Measurements from ENCODE around the gene ZCWPW1. TPM values are rescaled to one million over a fixed set of nuclear protein-coding genes. Genes with fewer than 3 reads are reported as not detected.

Gene ZCWPW1
- total and polyA plus RNA-seq, 2 of the 13 experiments (the other 11 are each of a cell fraction or from before 2014, with no cell fraction given) = 2.4 to 2.5 TPM

DNA sequence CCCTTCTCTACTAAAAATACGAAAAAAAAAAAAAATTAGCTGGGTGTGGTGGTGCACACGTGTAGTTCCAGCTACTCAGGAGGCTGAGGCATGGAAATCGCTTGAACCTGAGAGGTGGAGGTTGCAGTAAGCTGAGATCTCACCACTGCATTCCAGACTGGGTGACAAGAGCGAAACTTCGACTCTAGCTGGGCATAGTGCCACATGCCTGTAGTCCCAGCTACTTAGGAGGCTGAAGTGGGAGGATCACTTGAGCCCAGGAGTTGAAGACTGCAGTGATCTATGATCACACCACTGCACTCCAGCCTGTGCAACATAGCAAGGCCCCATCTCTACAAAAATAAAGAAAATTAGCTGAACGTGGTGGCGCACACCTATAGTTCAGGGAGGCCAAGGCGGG, 36.8 kb upstream of the ZCWPW1 start:
- no peaks in the 10 kb centered on the region for H4K20me1 ChIP-seq (ENCODE audit: insufficient read depth, low read length)
- no peak overlapping the region for H3K4me3 ChIP-seq (replicated peaks in 1 of 3; ENCODE audit: insufficient read depth in 1 of 3, low read depth in 2 of 3, low read length in 3 of 3)
- in situ Hi-C loops (cut with HindIII; ENCODE audit: extremely low pct_ligation_motif_present, low pct_unique_long_range_greater_than_20kb) (loop anchor here (10.0 kb wide), 1 partner anchor 230 kb away; the partner anchor contains the start of gene GIGYF1), intact Hi-C loops (cut with micrococcal nuclease; ENCODE audit: unreplicated experiment) (loop anchor here (5.0 kb wide), 1 partner anchor 97 kb away; no protein-coding TSS in a partner anchor)
- no peak overlapping the region for H2AFZ ChIP-seq (ENCODE audit: low read length)
- no peak overlapping the region for H3K27ac ChIP-seq (ENCODE audit: extremely low read length, insufficient read depth, low read length)
- H3K36me3 ChIP-seq (replicated peaks in 1 of 2; ENCODE audit: control insufficient read depth in 1 of 2, insufficient read depth in 2 of 2, low read length in 2 of 2) = no peaks in the 10 kb centered on the region
- POLR2A ChIA-PET = interaction anchor here (0.8 to 1.6 kb wide), 8 partner anchors 16 to 411 kb away, joined by 3 to 8 read pairs (median 4); partner anchors contain the start of genes AGFG2, FBXO24, MOSPD3 and ZCWPW1
- FAIRE-seq = no peak
- peaks cover 0 to 2% of the 10 kb centered on the region in 2 experiments; a peak in 1 of 5 replicates for H3K27me3 ChIP-seq (ENCODE audit: control insufficient read depth in 1 of 2, insufficient read depth in 2 of 2, low read length in 2 of 2)
- H3K9me3 ChIP-seq (ENCODE audit: low read length) = no peaks in the 10 kb centered on the region
- CTCF ChIA-PET (ENCODE audit: low intra/inter-chr PET ratio, low total read pairs) = interaction anchor here (0.9 to 2.1 kb wide), 2 partner anchors 18 to 94 kb away, joined by 3 to 8 read pairs; partner anchors contain the start of gene NYAP1
- no peak for DNase-seq (ENCODE audit: low spot score)
- H3K79me2 ChIP-seq (ENCODE audit: insufficient read depth, low read length) = no peaks in the 10 kb centered on the region
- H3K9ac ChIP-seq (ENCODE audit: insufficient read depth, low read depth, low read length) = no peak overlapping the region
- H3K4me1 ChIP-seq (ENCODE audit: insufficient read depth, low read length) = peaks cover 27% of the 10 kb centered on the region
- H3K4me2 ChIP-seq (ENCODE audit: low read depth, low read length) = no peak overlapping the region
- no TSS peak for BruUV-seq (replicated peaks)
- ATAC-seq = no peak
- 55% methylated on average over 8 of the region's 8 CpGs for WGBS (ENCODE audit: low lambda C conversion rate)
- TF ChIP-seq KDM5A (IDR thresholded peaks at IDR 0.05; ENCODE audit: borderline replicate concordance, low read length) = no peak
- no peak for TF ChIP-seq ZC3H4 (CRISPR knock-in tag; IDR thresholded peaks at IDR 0.05; ENCODE audit: borderline replicate concordance)
- TF ChIP-seq ZBTB34 (CRISPR knock-in tag; IDR thresholded peaks at IDR 0.05) = no peak
- TF ChIP-seq, protein P1, sequence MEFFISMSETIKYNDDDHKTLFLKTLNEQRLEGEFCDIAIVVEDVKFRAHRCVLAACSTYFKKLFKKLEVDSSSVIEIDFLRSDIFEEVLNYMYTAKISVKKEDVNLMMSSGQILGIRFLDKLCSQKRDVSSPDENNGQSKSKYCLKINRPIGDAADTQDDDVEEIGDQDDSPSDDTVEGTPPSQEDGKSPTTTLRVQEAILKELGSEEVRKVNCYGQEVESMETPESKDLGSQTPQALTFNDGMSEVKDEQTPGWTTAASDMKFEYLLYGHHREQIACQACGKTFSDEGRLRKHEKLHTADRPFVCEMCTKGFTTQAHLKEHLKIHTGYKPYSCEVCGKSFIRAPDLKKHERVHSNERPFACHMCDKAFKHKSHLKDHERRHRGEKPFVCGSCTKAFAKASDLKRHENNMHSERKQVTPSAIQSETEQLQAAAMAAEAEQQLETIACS (CRISPR knock-in tag; IDR thresholded peaks at IDR 0.05) = no peak
- no peak for TF ChIP-seq ZFP1 (CRISPR knock-in tag; IDR thresholded peaks at IDR 0.05)
- TF ChIP-seq, protein P2, sequence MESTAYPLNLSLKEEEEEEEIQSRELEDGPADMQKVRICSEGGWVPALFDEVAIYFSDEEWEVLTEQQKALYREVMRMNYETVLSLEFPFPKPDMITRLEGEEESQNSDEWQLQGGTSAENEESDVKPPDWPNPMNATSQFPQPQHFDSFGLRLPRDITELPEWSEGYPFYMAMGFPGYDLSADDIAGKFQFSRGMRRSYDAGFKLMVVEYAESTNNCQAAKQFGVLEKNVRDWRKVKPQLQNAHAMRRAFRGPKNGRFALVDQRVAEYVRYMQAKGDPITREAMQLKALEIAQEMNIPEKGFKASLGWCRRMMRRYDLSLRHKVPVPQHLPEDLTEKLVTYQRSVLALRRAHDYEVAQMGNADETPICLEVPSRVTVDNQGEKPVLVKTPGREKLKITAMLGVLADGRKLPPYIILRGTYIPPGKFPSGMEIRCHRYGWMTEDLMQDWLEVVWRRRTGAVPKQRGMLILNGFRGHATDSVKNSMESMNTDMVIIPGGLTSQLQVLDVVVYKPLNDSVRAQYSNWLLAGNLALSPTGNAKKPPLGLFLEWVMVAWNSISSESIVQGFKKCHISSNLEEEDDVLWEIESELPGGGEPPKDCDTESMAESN (CRISPR knock-in tag; conservative IDR thresholded peaks at IDR 0.05) = no peak
- no peak for TF ChIP-seq TCF12 (IDR thresholded peaks at IDR 0.05)
- TF ChIP-seq TCF12 (CRISPR knock-in tag; IDR thresholded peaks at IDR 0.05) = no peak
- no peak for TF ChIP-seq XRCC5 (optimal IDR thresholded peaks at IDR 0.05; ENCODE audit: low read length)
- TF ChIP-seq, protein P3, sequence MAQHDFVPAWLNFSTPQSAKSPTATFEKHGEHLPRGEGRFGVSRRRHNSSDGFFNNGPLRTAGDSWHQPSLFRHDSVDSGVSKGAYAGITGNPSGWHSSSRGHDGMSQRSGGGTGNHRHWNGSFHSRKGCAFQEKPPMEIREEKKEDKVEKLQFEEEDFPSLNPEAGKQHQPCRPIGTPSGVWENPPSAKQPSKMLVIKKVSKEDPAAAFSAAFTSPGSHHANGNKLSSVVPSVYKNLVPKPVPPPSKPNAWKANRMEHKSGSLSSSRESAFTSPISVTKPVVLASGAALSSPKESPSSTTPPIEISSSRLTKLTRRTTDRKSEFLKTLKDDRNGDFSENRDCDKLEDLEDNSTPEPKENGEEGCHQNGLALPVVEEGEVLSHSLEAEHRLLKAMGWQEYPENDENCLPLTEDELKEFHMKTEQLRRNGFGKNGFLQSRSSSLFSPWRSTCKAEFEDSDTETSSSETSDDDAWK (CRISPR knock-in tag; IDR thresholded peaks at IDR 0.05) = no peak
- TF ChIP-seq KDM3A (CRISPR knock-in tag; IDR thresholded peaks at IDR 0.05; ENCODE audit: low read depth) = no peak
- no peak for TF ChIP-seq RBM22 (optimal IDR thresholded peaks at IDR 0.05; ENCODE audit: low read length)
- TF ChIP-seq NFIC (IDR thresholded peaks at IDR 0.05; ENCODE audit: low read length) = no peak
- TF ChIP-seq, protein P4, sequence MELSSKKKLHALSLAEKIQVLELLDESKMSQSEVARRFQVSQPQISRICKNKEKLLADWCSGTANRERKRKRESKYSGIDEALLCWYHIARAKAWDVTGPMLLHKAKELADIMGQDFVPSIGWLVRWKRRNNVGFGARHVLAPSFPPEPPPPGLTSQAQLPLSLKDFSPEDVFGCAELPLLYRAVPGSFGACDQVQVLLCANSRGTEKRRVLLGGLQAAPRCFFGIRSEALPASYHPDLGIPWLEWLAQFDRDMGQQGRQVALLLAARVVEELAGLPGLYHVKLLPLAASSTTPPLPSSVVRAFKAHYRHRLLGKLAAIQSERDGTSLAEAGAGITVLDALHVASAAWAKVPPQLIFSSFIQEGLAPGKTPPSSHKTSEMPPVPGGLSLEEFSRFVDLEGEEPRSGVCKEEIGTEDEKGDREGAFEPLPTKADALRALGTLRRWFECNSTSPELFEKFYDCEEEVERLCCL (CRISPR knock-in tag; IDR thresholded peaks at IDR 0.05; ENCODE audit: borderline replicate concordance) = no peak
- TF ChIP-seq POLR2AphosphoS5 (IDR thresholded peaks at IDR 0.05; ENCODE audit: low read depth, low read length) = no peak
- TF ChIP-seq ZNF644 (CRISPR knock-in tag; IDR thresholded peaks at IDR 0.05; ENCODE audit: low read depth) = no peak
- no peak for TF ChIP-seq ZNF773 (CRISPR knock-in tag; IDR thresholded peaks at IDR 0.05; ENCODE audit: borderline replicate concordance)
- no peak for TF ChIP-seq GPN1 (CRISPR knock-in tag; IDR thresholded peaks at IDR 0.05; ENCODE audit: borderline replicate concordance)
- no peak for TF ChIP-seq EED (CRISPR knock-in tag; IDR thresholded peaks at IDR 0.05)
- TF ChIP-seq HNRNPUL1 (IDR thresholded peaks at IDR 0.05; ENCODE audit: low read depth, low read length) = no peak

All from HepG2 (cell line).